ENCODE measurements around the gene SS18L1.
"Not testable (repeated sequence)": the region's sequence is repeated elsewhere in the genome, so short reads cannot be mapped to it uniquely, and the experiment has no call there.

SS18L1 gene

DNA sequence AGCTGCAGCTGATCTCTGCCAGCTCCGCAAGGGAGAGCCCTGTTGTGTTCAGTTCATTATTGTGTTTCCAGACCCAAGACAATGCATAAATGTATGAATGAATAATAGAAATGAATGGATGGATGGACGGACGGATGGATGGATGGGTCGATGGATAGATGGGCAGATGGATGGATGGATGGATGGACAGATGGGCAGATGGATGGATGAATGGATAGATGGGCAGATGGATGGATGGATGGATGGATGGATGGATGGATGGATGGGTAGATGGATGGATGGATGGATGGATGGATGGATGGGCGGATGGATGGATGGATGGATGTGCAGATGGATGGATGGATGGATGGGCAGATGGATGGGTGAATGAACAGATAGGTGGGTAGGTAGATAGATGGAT, 38.0 kb upstream of the SS18L1 start:
- TF ChIP-seq, protein P1, sequence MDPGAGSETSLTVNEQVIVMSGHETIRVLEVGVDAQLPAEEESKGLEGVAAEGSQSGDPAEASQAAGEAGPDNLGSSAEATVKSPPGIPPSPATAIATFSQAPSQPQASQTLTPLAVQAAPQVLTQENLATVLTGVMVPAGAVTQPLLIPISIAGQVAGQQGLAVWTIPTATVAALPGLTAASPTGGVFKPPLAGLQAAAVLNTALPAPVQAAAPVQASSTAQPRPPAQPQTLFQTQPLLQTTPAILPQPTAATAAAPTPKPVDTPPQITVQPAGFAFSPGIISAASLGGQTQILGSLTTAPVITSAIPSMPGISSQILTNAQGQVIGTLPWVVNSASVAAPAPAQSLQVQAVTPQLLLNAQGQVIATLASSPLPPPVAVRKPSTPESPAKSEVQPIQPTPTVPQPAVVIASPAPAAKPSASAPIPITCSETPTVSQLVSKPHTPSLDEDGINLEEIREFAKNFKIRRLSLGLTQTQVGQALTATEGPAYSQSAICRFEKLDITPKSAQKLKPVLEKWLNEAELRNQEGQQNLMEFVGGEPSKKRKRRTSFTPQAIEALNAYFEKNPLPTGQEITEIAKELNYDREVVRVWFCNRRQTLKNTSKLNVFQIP (CRISPR knock-in tag; IDR thresholded peaks at IDR 0.05; ENCODE audit: borderline replicate concordance, low read depth): no peak
- TF ChIP-seq GLIS3 (CRISPR knock-in tag; IDR thresholded peaks at IDR 0.05) (no peak), TCF4 (CRISPR knock-in tag; IDR thresholded peaks at IDR 0.05; ENCODE audit: borderline replicate concordance) (no peak), TOX (CRISPR knock-in tag; IDR thresholded peaks at IDR 0.05; ENCODE audit: borderline replicate concordance) (no peak)
- no peak for ATAC-seq

DNA sequence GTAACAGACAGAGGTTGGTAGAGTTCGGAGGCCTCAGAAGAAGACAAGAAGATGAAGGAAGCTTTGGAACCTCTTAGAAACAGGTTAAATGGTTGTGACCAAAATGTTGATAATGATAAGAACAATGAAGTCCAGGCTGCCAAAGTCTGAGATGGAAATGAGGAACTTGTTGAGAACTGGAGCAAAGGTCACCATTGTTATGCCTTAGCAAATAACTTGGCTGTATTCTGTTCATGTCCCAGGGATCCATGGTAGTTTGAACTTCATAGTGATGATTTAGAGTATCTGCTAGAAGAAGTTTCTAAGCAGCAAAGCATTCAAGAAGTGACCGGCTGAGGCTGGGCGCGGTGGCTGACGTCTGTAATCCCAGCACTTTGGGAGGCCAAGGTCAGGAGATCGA, 32.4 kb upstream of the SS18L1 start:
- TF ChIP-seq, protein P2, sequence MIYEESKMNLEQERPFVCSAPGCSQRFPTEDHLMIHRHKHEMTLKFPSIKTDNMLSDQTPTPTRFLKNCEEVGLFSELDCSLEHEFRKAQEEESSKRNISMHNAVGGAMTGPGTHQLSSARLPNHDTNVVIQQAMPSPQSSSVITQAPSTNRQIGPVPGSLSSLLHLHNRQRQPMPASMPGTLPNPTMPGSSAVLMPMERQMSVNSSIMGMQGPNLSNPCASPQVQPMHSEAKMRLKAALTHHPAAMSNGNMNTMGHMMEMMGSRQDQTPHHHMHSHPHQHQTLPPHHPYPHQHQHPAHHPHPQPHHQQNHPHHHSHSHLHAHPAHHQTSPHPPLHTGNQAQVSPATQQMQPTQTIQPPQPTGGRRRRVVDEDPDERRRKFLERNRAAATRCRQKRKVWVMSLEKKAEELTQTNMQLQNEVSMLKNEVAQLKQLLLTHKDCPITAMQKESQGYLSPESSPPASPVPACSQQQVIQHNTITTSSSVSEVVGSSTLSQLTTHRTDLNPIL (CRISPR knock-in tag; IDR thresholded peaks at IDR 0.05; ENCODE audit: low read depth): no peak
- no peak for ATAC-seq

DNA sequence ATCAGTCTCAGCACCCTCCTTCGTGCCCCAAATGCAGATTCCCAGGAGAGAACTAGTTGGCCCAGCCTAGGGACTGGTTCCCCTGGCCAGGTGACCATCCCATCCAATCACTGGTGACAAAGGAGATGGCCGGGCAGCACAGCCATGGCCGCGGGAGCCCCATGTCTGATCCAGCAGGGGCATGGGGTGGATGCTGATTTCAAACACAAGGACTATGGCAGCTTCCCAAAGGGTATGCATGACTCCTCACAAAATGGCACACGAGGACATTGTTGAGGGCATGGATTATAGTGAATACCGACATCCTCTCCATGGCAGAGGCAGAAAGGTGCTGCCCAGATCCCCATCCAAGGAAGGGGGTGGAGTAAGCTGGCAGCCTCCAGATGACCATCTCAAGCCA, 31.2 kb upstream of the SS18L1 start:
- no peak for ATAC-seq
- TF ChIP-seq OSR1 (CRISPR knock-in tag; IDR thresholded peaks at IDR 0.05) (no peak), SNAI2 (CRISPR knock-in tag; IDR thresholded peaks at IDR 0.05) (no peak), ZNF70 (CRISPR knock-in tag; IDR thresholded peaks at IDR 0.05) (no peak), ZC3H10 (CRISPR knock-in tag; IDR thresholded peaks at IDR 0.05) (no peak), ZFP30 (CRISPR knock-in tag; IDR thresholded peaks at IDR 0.05) (no peak), ISL1 (CRISPR knock-in tag; IDR thresholded peaks at IDR 0.05) (no peak)
- TF ChIP-seq, protein P3, sequence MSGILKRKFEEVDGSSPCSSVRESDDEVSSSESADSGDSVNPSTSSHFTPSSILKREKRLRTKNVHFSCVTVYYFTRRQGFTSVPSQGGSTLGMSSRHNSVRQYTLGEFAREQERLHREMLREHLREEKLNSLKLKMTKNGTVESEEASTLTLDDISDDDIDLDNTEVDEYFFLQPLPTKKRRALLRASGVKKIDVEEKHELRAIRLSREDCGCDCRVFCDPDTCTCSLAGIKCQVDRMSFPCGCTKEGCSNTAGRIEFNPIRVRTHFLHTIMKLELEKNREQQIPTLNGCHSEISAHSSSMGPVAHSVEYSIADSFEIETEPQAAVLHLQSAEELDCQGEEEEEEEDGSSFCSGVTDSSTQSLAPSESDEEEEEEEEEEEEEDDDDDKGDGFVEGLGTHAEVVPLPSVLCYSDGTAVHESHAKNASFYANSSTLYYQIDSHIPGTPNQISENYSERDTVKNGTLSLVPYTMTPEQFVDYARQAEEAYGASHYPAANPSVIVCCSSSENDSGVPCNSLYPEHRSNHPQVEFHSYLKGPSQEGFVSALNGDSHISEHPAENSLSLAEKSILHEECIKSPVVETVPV (CRISPR knock-in tag; IDR thresholded peaks at IDR 0.05): no peak
- TF ChIP-seq, protein P4, sequence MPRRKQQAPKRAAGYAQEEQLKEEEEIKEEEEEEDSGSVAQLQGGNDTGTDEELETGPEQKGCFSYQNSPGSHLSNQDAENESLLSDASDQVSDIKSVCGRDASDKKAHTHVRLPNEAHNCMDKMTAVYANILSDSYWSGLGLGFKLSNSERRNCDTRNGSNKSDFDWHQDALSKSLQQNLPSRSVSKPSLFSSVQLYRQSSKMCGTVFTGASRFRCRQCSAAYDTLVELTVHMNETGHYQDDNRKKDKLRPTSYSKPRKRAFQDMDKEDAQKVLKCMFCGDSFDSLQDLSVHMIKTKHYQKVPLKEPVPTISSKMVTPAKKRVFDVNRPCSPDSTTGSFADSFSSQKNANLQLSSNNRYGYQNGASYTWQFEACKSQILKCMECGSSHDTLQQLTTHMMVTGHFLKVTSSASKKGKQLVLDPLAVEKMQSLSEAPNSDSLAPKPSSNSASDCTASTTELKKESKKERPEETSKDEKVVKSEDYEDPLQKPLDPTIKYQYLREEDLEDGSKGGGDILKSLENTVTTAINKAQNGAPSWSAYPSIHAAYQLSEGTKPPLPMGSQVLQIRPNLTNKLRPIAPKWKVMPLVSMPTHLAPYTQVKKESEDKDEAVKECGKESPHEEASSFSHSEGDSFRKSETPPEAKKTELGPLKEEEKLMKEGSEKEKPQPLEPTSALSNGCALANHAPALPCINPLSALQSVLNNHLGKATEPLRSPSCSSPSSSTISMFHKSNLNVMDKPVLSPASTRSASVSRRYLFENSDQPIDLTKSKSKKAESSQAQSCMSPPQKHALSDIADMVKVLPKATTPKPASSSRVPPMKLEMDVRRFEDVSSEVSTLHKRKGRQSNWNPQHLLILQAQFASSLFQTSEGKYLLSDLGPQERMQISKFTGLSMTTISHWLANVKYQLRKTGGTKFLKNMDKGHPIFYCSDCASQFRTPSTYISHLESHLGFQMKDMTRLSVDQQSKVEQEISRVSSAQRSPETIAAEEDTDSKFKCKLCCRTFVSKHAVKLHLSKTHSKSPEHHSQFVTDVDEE (CRISPR knock-in tag; IDR thresholded peaks at IDR 0.05): no peak

DNA sequence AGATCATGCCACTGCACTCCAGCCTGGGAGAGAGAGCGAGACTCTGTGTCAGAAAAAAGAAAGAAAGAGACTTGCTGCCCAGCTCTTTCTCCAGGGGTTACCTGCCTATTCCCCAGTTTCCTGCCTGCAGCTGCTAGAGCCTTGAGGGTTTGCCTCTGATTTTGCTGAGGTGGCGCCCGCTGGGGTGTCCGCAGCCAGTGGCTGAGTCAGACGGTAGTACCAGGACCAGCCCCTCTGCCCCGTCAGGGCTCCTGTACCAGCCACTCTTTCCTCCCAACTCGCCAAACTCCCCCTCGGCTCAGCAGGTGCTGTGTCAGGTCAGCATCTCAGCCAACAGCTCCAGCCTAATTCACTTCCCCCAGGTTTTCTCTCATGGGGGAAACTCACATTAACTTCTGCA, 28.7 kb upstream of the SS18L1 start:
- no peak for ATAC-seq
- TF ChIP-seq ZC3H10 (CRISPR knock-in tag; IDR thresholded peaks at IDR 0.05): no peak
- no peak for TF ChIP-seq RARB (CRISPR knock-in tag; IDR thresholded peaks at IDR 0.05)
- TF ChIP-seq, protein P1 (CRISPR knock-in tag; IDR thresholded peaks at IDR 0.05; ENCODE audit: borderline replicate concordance, low read depth): no peak
- TF ChIP-seq BACH2 (CRISPR knock-in tag; IDR thresholded peaks at IDR 0.05; ENCODE audit: borderline replicate concordance): no peak
- no peak for TF ChIP-seq ZNF565 (CRISPR knock-in tag; conservative IDR thresholded peaks at IDR 0.05; ENCODE audit: low read depth)
- TF ChIP-seq ZNF70 (CRISPR knock-in tag; IDR thresholded peaks at IDR 0.05): no peak
- no peak for TF ChIP-seq CSDC2 (CRISPR knock-in tag; IDR thresholded peaks at IDR 0.05)
- TF ChIP-seq ESRRG (CRISPR knock-in tag; IDR thresholded peaks at IDR 0.05): no peak
- no peak for TF ChIP-seq ZNF8 (CRISPR knock-in tag; IDR thresholded peaks at IDR 0.05)
- no peak for TF ChIP-seq OSR1 (CRISPR knock-in tag; IDR thresholded peaks at IDR 0.05)
- TF ChIP-seq ARNTL (CRISPR knock-in tag; IDR thresholded peaks at IDR 0.05; ENCODE audit: borderline replicate concordance, low read depth): no peak
- no peak for TF ChIP-seq GLIS3 (CRISPR knock-in tag; IDR thresholded peaks at IDR 0.05)

DNA sequence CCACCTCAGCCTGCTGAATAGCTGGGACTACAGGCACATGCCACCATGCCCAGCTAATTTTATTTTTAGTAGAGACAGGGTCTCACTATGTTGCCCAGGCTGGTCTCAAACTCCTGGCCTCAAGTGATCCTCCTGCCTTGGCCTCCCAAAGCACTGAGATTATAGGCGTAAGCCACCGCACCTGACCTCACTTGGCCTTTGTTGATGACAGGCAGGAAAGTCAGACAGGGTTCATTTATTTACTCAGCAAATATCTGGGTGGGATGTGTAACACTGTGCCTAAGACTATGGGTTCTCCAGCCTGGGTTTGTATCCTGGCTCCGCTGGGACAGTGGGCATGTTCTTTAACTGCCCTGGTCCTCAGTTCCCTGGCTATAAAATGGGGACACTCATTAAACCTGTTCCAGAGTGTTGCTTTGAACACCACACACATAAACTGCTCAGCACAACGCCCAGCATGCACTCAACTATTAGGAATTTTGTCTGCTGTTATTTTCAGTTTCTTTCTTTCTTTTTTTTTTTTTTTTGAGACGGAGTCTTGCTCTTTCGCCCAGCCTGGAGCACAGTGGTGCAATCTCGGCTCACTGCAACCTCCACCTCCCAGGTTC, 27.7 kb upstream of the SS18L1 start:
- not testable (repeated sequence) for ATAC-seq

All from SK-N-SH treated with all-trans-retinoic acid at 6 μM for 48 hours (cell line).